IMR-90 (cell line): ENCODE measurements around the gene NEURL1. TPM values are rescaled to one million over a fixed set of nuclear protein-coding genes. Genes with fewer than 3 reads are reported as not detected.
"Not testable (repeated sequence)": the region's sequence is repeated elsewhere in the genome, so short reads cannot be mapped to it uniquely, and the experiment has no call there.

Experiments
- ATAC-seq: fragments of 200-7000 bp; cut with Tn5 transposase; 2 replicates; pipeline ENCODE4 v1.9.1; 2020; ENCODE audit warnings: low read depth, mild to moderate bottlenecking, moderate library complexity
- BruUV-seq: library from RNA; stranded (reverse); fragments of 400-500 nt; replicated peaks from 2 replicates; lab custom pipeline; 2021; lab: Mats Ljungman, UMichigan
- CTCF ChIA-PET: fragments of 300-600 bp; formaldehyde crosslinking; extraction: SDS; loops from one replicate; lab custom pipeline; 2021; ENCODE audit warnings: antibody characterized with exemption; lab: Yijun Ruan, JAX
- POLR2A ChIA-PET: fragments of 300-600 bp; sonication (Branson Sonifier 250); formaldehyde crosslinking; loops from one replicate; lab custom pipeline; 2022; ENCODE audit warnings: antibody characterized with exemption; ENCODE audit not compliant: unreplicated experiment; lab: Charles Lee
- DNase-seq: peaks from one replicate; pipeline ENCODE4 v3.0.0; 2013
- H2AFZ ChIP-seq: replicated peaks from 2 replicates; pipeline ENCODE3; 2013; ENCODE audit warnings: low read length, mild to moderate bottlenecking; ENCODE audit not compliant: poor library complexity
- H2AK5ac ChIP-seq: 2 replicates; pipeline ENCODE4 v1.6.1; 2013; ENCODE audit warnings: low read depth, low read length, inconsistent platforms
- H2AK9ac ChIP-seq: replicated peaks from 2 replicates; pipeline ENCODE3; 2013; ENCODE audit warnings: mild to moderate bottlenecking, low read depth, low read length, moderate library complexity; ENCODE audit not compliant: poor library complexity
- H2BK120ac ChIP-seq: 2 replicates; pipeline ENCODE4 v1.6.1; 2013; ENCODE audit warnings: low read depth, low read length, inconsistent platforms
- H2BK15ac ChIP-seq: 3 replicates; pipeline ENCODE4 v1.6.1; 2013; ENCODE audit warnings: low read depth, low read length, inconsistent platforms
- H2BK20ac ChIP-seq: 2 replicates; pipeline ENCODE4 v1.6.1; 2013; ENCODE audit warnings: low read depth, mild to moderate bottlenecking, inconsistent platforms, low read length, moderate library complexity
- H2BK5ac ChIP-seq: 2 replicates; pipeline ENCODE4 v1.6.1; 2013; ENCODE audit warnings: mild to moderate bottlenecking, low read depth, low read length, inconsistent platforms; ENCODE audit not compliant: poor library complexity, severe bottlenecking
- H3K14ac ChIP-seq: replicated peaks from 2 replicates; pipeline ENCODE4 v1.6.1; 2013; ENCODE audit warnings: low read depth, low read length, inconsistent platforms
- H3K18ac ChIP-seq: 2 replicates; pipeline ENCODE4 v1.6.1; 2013; ENCODE audit warnings: low read depth, low read length, control low read depth
- H3K23ac ChIP-seq: 2 replicates; pipeline ENCODE4 v1.6.1; 2013; ENCODE audit warnings: low read depth, low read length, inconsistent platforms
- H3K27ac ChIP-seq: 2 replicates; pipeline ENCODE4 v1.5.1; 2013; ENCODE audit warnings: mild to moderate bottlenecking, control low read depth, low read length; ENCODE audit not compliant: insufficient read depth
- H3K27me3 ChIP-seq: 2 replicates; pipeline ENCODE4 v1.6.1; 2013; ENCODE audit warnings: low read length; ENCODE audit not compliant: control insufficient read depth, insufficient read depth
- H3K36me3 ChIP-seq: 2 replicates; pipeline ENCODE4 v1.6.1; 2013; ENCODE audit warnings: low read length, mixed read lengths; ENCODE audit not compliant: control insufficient read depth, insufficient read depth
- H3K4ac ChIP-seq: 2 replicates; pipeline ENCODE4 v1.6.1; 2013; ENCODE audit warnings: low read depth, low read length, inconsistent platforms
- H3K4me1 ChIP-seq: 2 replicates; pipeline ENCODE4 v1.6.1; 2013; ENCODE audit warnings: low read length, mixed read lengths; ENCODE audit not compliant: control insufficient read depth, insufficient read depth
- H3K4me2 ChIP-seq: 2 replicates; pipeline ENCODE4 v1.6.1; 2013; ENCODE audit warnings: low read depth, mild to moderate bottlenecking, control low read depth, low read length, moderate library complexity
- H3K4me3 ChIP-seq: 2 replicates; pipeline ENCODE4 v1.5.1; 2013; ENCODE audit warnings: low read depth, mild to moderate bottlenecking, control low read depth, low read length, moderate library complexity; ENCODE audit not compliant: insufficient read depth
- H3K56ac ChIP-seq: 2 replicates; pipeline ENCODE4 v1.6.1; 2013; ENCODE audit warnings: low read length, inconsistent platforms; ENCODE audit not compliant: insufficient read depth; ENCODE audit errors: extremely low read depth
- H3K79me1 ChIP-seq, 2 experiments: 2 replicates each; pipeline ENCODE4 v1.6.1; 2013; ENCODE audit warnings: low read length in 2 of 2, inconsistent platforms in 1 of 2, low read depth in 1 of 2
- H3K9ac ChIP-seq: 2 replicates; pipeline ENCODE4 v1.6.1; 2013; ENCODE audit warnings: low read depth, low read length, control low read depth
- H3K9me1 ChIP-seq: 2 replicates; pipeline ENCODE4 v1.6.1; 2013; ENCODE audit warnings: low read length, inconsistent platforms; ENCODE audit not compliant: insufficient read depth
- H3K9me3 ChIP-seq: 2 replicates; pipeline ENCODE4 v1.6.1; 2013; ENCODE audit warnings: low read length; ENCODE audit not compliant: control insufficient read depth, insufficient read depth
- H4K20me1 ChIP-seq: 2 replicates; pipeline ENCODE4 v1.6.1; 2013; ENCODE audit warnings: low read length, inconsistent platforms; ENCODE audit not compliant: insufficient read depth
- H4K5ac ChIP-seq: 2 replicates; pipeline ENCODE4 v1.6.1; 2013; ENCODE audit warnings: mild to moderate bottlenecking, low read depth, low read length, control low read depth
- H4K8ac ChIP-seq, 2 experiments: 2 replicates each; pipeline ENCODE4 v1.6.1; 2013; ENCODE audit warnings: low read depth in 2 of 2, low read length in 2 of 2, control low read depth in 1 of 2, inconsistent platforms in 1 of 2
- H4K91ac ChIP-seq: 2 replicates; pipeline ENCODE4 v1.6.1; 2013; ENCODE audit warnings: low read depth, low read length, inconsistent platforms; ENCODE audit not compliant: insufficient read depth
- WGBS, 2 experiments: methylation state at CpG; one replicate each; pipeline versions ENCODE4 v1.1.5 to v1.1.7; 2013; ENCODE audit warnings: missing lambda C conversion rate in 2 of 2; ENCODE audit not compliant: insufficient read length in 1 of 2; ENCODE audit errors: extremely low coverage in 2 of 2; 5-methylcytosine and 5-hydroxymethylcytosine counted together
- dilution Hi-C: fragments of 300-500 bp; cut with HindIII; formaldehyde crosslinking; loops from one replicate; pipeline ENCODE4 v1.14.3; 2018; ENCODE audit warnings: low sequenced_read_pairs; ENCODE audit not compliant: unreplicated experiment
- in situ Hi-C: fragments of 300-500 bp; cut with MboI; formaldehyde crosslinking; loops from 3 replicates; pipeline ENCODE4 v1.14.3; 2019; ENCODE audit warnings: low sequenced_read_pairs, inconsistent platforms, mixed read lengths
- intact Hi-C: fragments of 100-400 bp; cut with micrococcal nuclease; formaldehyde crosslinking; loops from 2 replicates; pipeline ENCODE4 v1.10.0; 2022
- polyA plus RNA-seq, 3 experiments: library from polyadenylated mRNA; depleted of rRNA; stranded (reverse); fragments of >200 nt; gene quantifications; 2 replicates each; pipeline ENCODE4 v1.2.3, GENCODE V29; 2012; ENCODE audit warnings: low replicate concordance in 1 of 3
- total RNA-seq: library from RNA; depleted of rRNA; stranded (reverse); fragments of >200 nt; gene quantifications from 2 replicates; pipeline ENCODE4 v1.2.3, GENCODE V29; 2012

NEURL1 gene
- total and polyA plus RNA-seq, 2 of the 4 experiments (the other 2 are of a cell fraction): 0.36 to 0.82 TPM

- H2BK5ac ChIP-seq, H3K18ac ChIP-seq, H2AK5ac ChIP-seq, H3K9me1 ChIP-seq, H3K36me3 ChIP-seq, H2AFZ ChIP-seq, H4K8ac ChIP-seq, DNase-seq, in situ Hi-C loops, H4K20me1 ChIP-seq, H3K4me2 ChIP-seq, H3K79me1 ChIP-seq, intact Hi-C loops, H3K4ac ChIP-seq, H2AK9ac ChIP-seq, H3K9me3 ChIP-seq, dilution Hi-C loops, H3K23ac ChIP-seq, H3K14ac ChIP-seq, H2BK15ac ChIP-seq, H3K4me3 ChIP-seq, H3K4me1 ChIP-seq, H4K5ac ChIP-seq, H4K91ac ChIP-seq, H3K56ac ChIP-seq, BruUV-seq, H2BK20ac ChIP-seq, H3K27ac ChIP-seq, ATAC-seq, H2BK120ac ChIP-seq, H3K9ac ChIP-seq: not testable (repeated sequence)
- 52% methylated on average over 4 of the region's 7 CpGs; no CpG with 5 or more reads in 1 of the 2 experiments for WGBS, 2 experiments
- peaks cover 31% of the 10 kb centered on the region for H3K27me3 ChIP-seq
- ChIA-PET POLR2A (interaction anchor here (0.6 kb wide), 1 partner anchor 236 kb away, joined by 4 read pairs; no protein-coding TSS in a partner anchor), CTCF (interaction anchor here (0.6 kb wide), 1 partner anchor 328 kb away, joined by 3 read pairs; no protein-coding TSS in a partner anchor)
These were observed 28.5 kb downstream of the NEURL1 start for GRCh38 chr10:103522006-103522405.
